HepG2 (cell line): ENCODE measurements around the gene RASD1. TPM values are rescaled to one million over a fixed set of nuclear protein-coding genes. Genes with fewer than 3 reads are reported as not detected.

Experiments
- ASH2L ChIP-seq: fragments of 300-600, 200-600 bp; sonication (generic); IDR thresholded peaks from 2 replicates; pipeline ENCODE4 v1.7.0; 2017; ENCODE audit warnings: low read depth, mild to moderate bottlenecking, moderate library complexity, mixed read lengths, low read length; ENCODE audit not compliant: insufficient read length
- ATRX ChIP-seq: sonication (generic); formaldehyde crosslinking; IDR thresholded peaks from 2 replicates; pipeline ENCODE4 v1.4.0; 2020; ENCODE audit warnings: missing genetic modification reagents, borderline replicate concordance
- CHD2 ChIP-seq: IDR thresholded peaks from 2 replicates; pipeline ENCODE4 v1.6.1; 2011; ENCODE audit warnings: low read depth, low read length, improper control_type of control experiment
- ETV6 ChIP-seq: sonication (generic); formaldehyde crosslinking; conservative IDR thresholded peaks from 2 replicates; pipeline ENCODE4 v1.4.0; 2020; ENCODE audit warnings: missing genetic modification reagents
- HCFC1 ChIP-seq: fragments of 150-350 bp; IDR thresholded peaks from 2 replicates; pipeline ENCODE4 v1.6.1; 2014; ENCODE audit warnings: low read depth, low read length
- KDM3A ChIP-seq: IDR thresholded peaks from 2 replicates; pipeline ENCODE4 v1.6.1; 2018; ENCODE audit warnings: low read depth, missing compliant biosample characterization
- KMT2A ChIP-seq: sonication (generic); formaldehyde crosslinking; IDR thresholded peaks from 2 replicates; pipeline ENCODE4 v1.4.0; 2020; ENCODE audit warnings: missing genetic modification reagents
- MAF1 ChIP-seq: sonication (generic); formaldehyde crosslinking; IDR thresholded peaks from 2 replicates; pipeline ENCODE4 v1.5.0; 2020; ENCODE audit warnings: missing genetic modification reagents, borderline replicate concordance
- NONO ChIP-seq, 2 experiments: fragments of 450-650 bp in 1 of 2; sonication (generic) in 1 of 2; formaldehyde crosslinking in 1 of 2; IDR thresholded peaks in 1 of 2; conservative IDR thresholded peaks in 1 of 2; 2 replicates each; pipeline versions ENCODE4 v1.6.1 to v1.8.0; 2017 to 2022; ENCODE audit warnings: mild to moderate bottlenecking in 1 of 2, missing genetic modification reagents in 1 of 2, moderate library complexity in 1 of 2
- NRL ChIP-seq: sonication (generic); formaldehyde crosslinking; IDR thresholded peaks from 2 replicates; pipeline ENCODE4 v1.5.0; 2020; ENCODE audit warnings: missing genetic modification reagents, mild to moderate bottlenecking, moderate library complexity, borderline replicate concordance
- RFX3 ChIP-seq: IDR thresholded peaks from 2 replicates; pipeline ENCODE4 v1.6.1; 2016; ENCODE audit warnings: missing biosample characterization, missing genetic modification reagents
- THAP11 ChIP-seq: IDR thresholded peaks from 2 replicates; pipeline ENCODE4 v1.6.1; 2016; ENCODE audit warnings: missing biosample characterization, missing genetic modification reagents
- ZBTB3 ChIP-seq: sonication (generic); formaldehyde crosslinking; IDR thresholded peaks from 2 replicates; pipeline ENCODE4 v1.4.0; 2020; ENCODE audit warnings: low read depth, mild to moderate bottlenecking, moderate library complexity, missing genetic modification reagents, borderline replicate concordance
- ZKSCAN1 ChIP-seq: fragments of 150-350 bp; IDR thresholded peaks from 2 replicates; pipeline ENCODE4 v1.6.1; 2014; ENCODE audit warnings: low read length
- ZNF224 ChIP-seq: sonication (generic); formaldehyde crosslinking; IDR thresholded peaks from 2 replicates; pipeline ENCODE4 v1.5.0; 2020; ENCODE audit warnings: mild to moderate bottlenecking, missing genetic modification reagents
- ZNF225 ChIP-seq: sonication (generic); formaldehyde crosslinking; IDR thresholded peaks from 2 replicates; pipeline ENCODE4 v1.4.0; 2020; ENCODE audit warnings: mild to moderate bottlenecking, missing genetic modification reagents
- ZNF546 ChIP-seq: sonication (generic); formaldehyde crosslinking; conservative IDR thresholded peaks from 2 replicates; pipeline ENCODE4 v1.8.1; 2023; ENCODE audit warnings: mild to moderate bottlenecking, missing genetic modification reagents
- ZNF615 ChIP-seq: sonication (generic); formaldehyde crosslinking; IDR thresholded peaks from 2 replicates; pipeline ENCODE4 v1.5.0; 2020; ENCODE audit warnings: mild to moderate bottlenecking, missing genetic modification reagents, borderline replicate concordance
- ZNF672 ChIP-seq: sonication (generic); formaldehyde crosslinking; IDR thresholded peaks from 2 replicates; pipeline ENCODE4 v1.8.1; 2022; ENCODE audit warnings: missing genetic modification reagents
- ZNF792 ChIP-seq: IDR thresholded peaks from 2 replicates; pipeline ENCODE4 v1.6.1; 2016
- polyA plus RNA-seq, 8 experiments: library from polyadenylated mRNA; depleted of rRNA in 3 of 8; stranded (reverse) in 7 of 8; unstranded in 1 of 8; fragments of >200 nt; fragmentation: Illumina TruSeq in 4 of 8; extraction: Trizol in 4 of 8; gene quantifications; 2 replicates each; pipeline versions ENCODE4 v1.2.1 to v1.2.3, GENCODE V29; 2011 to 2016; ENCODE audit warnings: low read depth in 4 of 8, missing spikeins in 1 of 8, mixed read lengths in 1 of 8; ENCODE audit not compliant: insufficient read depth in 1 of 8
- total RNA-seq, 5 experiments: library from RNA; depleted of rRNA; stranded (reverse); fragments of >200 nt; fragmentation: Illumina TruSeq; extraction: Trizol; gene quantifications; 2 replicates each; pipeline ENCODE4 v1.2.3, GENCODE V29; 2016; ENCODE audit warnings: low read depth in 1 of 5
- TF ChIP-seq, protein P1 (sequence below): IDR thresholded peaks from 2 replicates; pipeline ENCODE4 v1.6.1; 2018; ENCODE audit warnings: missing genetic modification reagents, mild to moderate bottlenecking, missing compliant biosample characterization
- TF ChIP-seq, protein P2 (sequence below): sonication (generic); formaldehyde crosslinking; IDR thresholded peaks from 2 replicates; pipeline ENCODE4 v1.4.0; 2020; ENCODE audit warnings: low read depth, mild to moderate bottlenecking, missing genetic modification reagents
- TF ChIP-seq, protein P3 (sequence below): sonication (generic); formaldehyde crosslinking; IDR thresholded peaks from 2 replicates; pipeline ENCODE4 v1.5.1; 2020; ENCODE audit warnings: missing genetic modification reagents, mild to moderate bottlenecking, borderline replicate concordance
- TF ChIP-seq, protein P4 (sequence below): sonication (generic); formaldehyde crosslinking; IDR thresholded peaks from 2 replicates; pipeline ENCODE4 v1.5.1; 2020; ENCODE audit warnings: mild to moderate bottlenecking, missing genetic modification reagents

RASD1 gene
- total and polyA plus RNA-seq, 2 of the 13 experiments (the other 11 are each of a cell fraction or from before 2014, with no cell fraction given), result 1.6 to 4.2 TPM

DNA sequence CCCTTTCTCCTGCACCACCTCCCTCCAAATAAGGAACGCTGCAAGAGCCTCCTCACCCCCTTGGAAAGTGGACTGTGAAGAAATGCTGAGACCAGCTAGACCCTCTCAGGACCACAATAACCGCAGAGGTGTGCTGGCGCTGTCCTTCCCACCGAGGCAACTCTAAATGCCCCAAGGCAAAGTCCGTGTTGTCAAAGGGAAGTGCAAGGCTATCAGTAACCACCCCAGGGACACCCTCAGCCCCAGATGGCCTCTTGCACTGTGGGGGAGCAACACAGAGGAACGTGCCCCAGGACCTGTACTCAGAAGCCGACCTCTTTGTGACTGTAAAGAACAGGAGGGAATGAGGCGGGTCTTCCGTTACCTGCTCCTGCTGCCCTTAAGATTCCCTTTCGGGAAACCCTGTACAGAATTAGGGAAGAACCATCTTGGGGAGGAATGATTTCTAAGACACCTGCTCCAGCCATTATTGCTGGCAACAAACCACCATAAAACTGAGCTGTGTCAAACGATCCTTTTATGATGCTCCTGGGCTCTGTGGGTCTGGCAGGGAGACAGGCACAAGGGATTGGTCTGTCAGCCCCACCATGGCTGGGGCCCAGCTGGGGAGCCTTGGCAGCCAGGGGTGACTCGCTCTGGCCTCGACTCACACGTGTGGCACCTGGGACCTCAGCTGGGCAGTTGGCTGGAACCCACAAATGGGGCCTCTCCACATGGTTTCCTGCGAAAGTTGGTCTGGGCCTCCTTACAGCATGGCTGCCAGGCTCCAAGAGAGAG is 34.0 kb downstream of the RASD1 start (continued):
- TF ChIP-seq MAF1 (no peak), ZBTB3 (CRISPR knock-in tag) (no peak), KDM3A (CRISPR knock-in tag) (no peak), KMT2A (no peak), RFX3 (CRISPR knock-in tag) (no peak), ZNF225 (no peak), CHD2 (no peak), THAP11 (peak; percentile 37; the same call in 1 of the 2 replicates), ZNF672 (CRISPR knock-in tag) (no peak), ASH2L (no peak), ZKSCAN1 (no peak), ZNF546 (no peak), ZNF792 (CRISPR knock-in tag) (peak; percentile 21; the same call in 1 of the 2 replicates), ATRX (CRISPR knock-in tag) (no peak), ZNF615 (CRISPR knock-in tag) (no peak), NONO (IDR thresholded peaks at IDR 0.05) (no peak), NONO (CRISPR knock-in tag; conservative IDR thresholded peaks at IDR 0.05) (peak; percentile 87), NRL (0 out of 2 replicates have a peak, but pooled peaks have one; percentile 47), ETV6 (CRISPR knock-in tag) (no peak), HCFC1 (no peak), ZNF224 (no peak)
- TF ChIP-seq, protein P1, sequence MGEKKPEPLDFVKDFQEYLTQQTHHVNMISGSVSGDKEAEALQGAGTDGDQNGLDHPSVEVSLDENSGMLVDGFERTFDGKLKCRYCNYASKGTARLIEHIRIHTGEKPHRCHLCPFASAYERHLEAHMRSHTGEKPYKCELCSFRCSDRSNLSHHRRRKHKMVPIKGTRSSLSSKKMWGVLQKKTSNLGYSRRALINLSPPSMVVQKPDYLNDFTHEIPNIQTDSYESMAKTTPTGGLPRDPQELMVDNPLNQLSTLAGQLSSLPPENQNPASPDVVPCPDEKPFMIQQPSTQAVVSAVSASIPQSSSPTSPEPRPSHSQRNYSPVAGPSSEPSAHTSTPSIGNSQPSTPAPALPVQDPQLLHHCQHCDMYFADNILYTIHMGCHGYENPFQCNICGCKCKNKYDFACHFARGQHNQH, result no peak
- TF ChIP-seq, protein P2, sequence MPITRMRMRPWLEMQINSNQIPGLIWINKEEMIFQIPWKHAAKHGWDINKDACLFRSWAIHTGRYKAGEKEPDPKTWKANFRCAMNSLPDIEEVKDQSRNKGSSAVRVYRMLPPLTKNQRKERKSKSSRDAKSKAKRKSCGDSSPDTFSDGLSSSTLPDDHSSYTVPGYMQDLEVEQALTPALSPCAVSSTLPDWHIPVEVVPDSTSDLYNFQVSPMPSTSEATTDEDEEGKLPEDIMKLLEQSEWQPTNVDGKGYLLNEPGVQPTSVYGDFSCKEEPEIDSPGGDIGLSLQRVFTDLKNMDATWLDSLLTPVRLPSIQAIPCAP, result no peak
- TF ChIP-seq, protein P3, sequence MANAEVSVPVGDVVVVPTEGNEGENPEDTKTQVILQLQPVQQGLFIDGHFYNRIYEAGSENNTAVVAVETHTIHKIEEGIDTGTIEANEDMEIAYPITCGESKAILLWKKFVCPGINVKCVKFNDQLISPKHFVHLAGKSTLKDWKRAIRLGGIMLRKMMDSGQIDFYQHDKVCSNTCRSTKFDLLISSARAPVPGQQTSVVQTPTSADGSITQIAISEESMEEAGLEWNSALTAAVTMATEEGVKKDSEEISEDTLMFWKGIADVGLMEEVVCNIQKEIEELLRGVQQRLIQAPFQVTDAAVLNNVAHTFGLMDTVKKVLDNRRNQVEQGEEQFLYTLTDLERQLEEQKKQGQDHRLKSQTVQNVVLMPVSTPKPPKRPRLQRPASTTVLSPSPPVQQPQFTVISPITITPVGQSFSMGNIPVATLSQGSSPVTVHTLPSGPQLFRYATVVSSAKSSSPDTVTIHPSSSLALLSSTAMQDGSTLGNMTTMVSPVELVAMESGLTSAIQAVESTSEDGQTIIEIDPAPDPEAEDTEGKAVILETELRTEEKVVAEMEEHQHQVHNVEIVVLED (CRISPR knock-in tag), result peak; percentile 24; the same call in 1 of the 2 replicates
- TF ChIP-seq, protein P4, sequence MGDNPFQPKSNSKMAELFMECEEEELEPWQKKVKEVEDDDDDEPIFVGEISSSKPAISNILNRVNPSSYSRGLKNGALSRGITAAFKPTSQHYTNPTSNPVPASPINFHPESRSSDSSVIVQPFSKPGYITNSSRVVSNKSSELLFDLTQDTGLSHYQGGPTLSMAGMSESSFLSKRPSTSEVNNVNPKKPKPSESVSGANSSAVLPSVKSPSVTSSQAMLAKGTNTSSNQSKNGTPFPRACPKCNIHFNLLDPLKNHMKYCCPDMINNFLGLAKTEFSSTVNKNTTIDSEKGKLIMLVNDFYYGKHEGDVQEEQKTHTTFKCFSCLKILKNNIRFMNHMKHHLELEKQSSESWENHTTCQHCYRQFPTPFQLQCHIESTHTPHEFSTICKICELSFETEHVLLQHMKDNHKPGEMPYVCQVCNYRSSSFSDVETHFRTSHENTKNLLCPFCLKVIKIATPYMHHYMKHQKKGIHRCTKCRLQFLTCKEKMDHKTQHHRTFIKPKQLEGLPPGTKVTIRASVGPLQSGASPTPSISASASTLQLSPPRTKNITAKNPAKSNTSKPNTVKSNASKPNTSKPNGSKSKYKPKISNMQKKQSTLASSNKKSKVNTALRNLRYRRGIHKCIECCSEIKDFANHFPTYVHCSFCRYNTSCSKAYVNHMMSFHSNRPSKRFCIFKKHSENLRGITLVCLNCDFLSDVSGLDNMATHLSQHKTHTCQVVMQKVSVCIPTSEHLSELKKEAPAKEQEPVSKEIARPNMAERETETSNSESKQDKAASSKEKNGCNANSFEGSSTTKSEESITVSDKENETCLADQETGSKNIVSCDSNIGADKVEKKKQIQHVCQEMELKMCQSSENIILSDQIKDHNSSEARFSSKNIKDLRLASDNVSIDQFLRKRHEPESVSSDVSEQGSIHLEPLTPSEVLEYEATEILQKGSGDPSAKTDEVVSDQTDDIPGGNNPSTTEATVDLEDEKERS (CRISPR knock-in tag), result peak; percentile 69; the same call in 1 of the 2 replicates
